Neural crest cell (in vitro differentiated cells): ENCODE results near the gene LSM14B. TPM values are rescaled to one million over a fixed set of nuclear protein-coding genes. Genes with fewer than 3 reads are reported as not detected.

Experiments used
- DNase-seq: peaks from one replicate; pipeline ENCODE4 v3.0.0; 2021; ENCODE audit warnings: low read depth, mixed read lengths, low spot score
- H3K27ac Mint-ChIP-seq: one replicate; pipeline ENCODE4 v1.8.0; 2021; ENCODE audit warnings: mild to moderate bottlenecking, mixed read lengths; ENCODE audit not compliant: unreplicated experiment
- H3K27me3 Mint-ChIP-seq: 2 replicates; pipeline ENCODE4 v1.8.0; 2021; ENCODE audit warnings: low read depth, mild to moderate bottlenecking, mixed read lengths
- H3K36me3 Mint-ChIP-seq: 2 replicates; pipeline ENCODE4 v1.8.0; 2021; ENCODE audit warnings: low read depth, mild to moderate bottlenecking, mixed read lengths
- H3K4me1 Mint-ChIP-seq: 2 replicates; pipeline ENCODE4 v1.8.0; 2021; ENCODE audit warnings: mixed read lengths
- H3K4me3 Mint-ChIP-seq: one replicate; pipeline ENCODE4 v1.8.0; 2021; ENCODE audit warnings: mild to moderate bottlenecking, mixed read lengths
- H3K9me3 Mint-ChIP-seq: 2 replicates; pipeline ENCODE4 v1.8.0; 2021; ENCODE audit warnings: mixed read lengths
- CTCF ChIP-seq: fragments of 200-600 bp; sonication (generic); conservative IDR thresholded peaks from 2 replicates; pipeline ENCODE4 v1.5.0; 2021; ENCODE audit warnings: antibody characterized with exemption, mild to moderate bottlenecking
- total RNA-seq: library from RNA; stranded (reverse); gene quantifications from 2 replicates; pipeline ENCODE4 v1.2.1, GENCODE V29; 2021

The LSM14B gene
- total RNA-seq, 1 donor from 2014 or later: 97.1 TPM

DNA sequence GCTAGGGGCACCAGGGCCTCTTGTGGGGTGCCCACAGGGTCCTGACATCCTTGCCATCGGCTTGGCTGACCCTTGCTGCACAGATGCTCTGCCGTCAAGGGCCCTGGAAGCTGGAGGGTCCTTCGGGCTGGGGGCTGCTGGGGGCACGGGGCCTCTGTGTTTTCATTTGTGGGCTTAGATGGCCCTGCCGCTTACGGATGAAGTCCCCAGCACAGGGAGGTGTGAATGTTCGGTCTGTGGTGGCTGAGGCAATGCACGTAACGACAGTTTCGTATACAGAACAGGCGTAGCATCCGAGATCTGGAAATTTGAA, 35.8 kb downstream of the LSM14B start:
- no peak for TF ChIP-seq CTCF
- DNase-seq: no peak
- no peaks in the 10 kb centered on the region for H3K27me3 Mint-ChIP-seq
- no peak overlapping the region for H3K4me3 Mint-ChIP-seq
- H3K4me1 Mint-ChIP-seq: peaks cover 7% of the 10 kb centered on the region
- H3K27ac Mint-ChIP-seq: no peak overlapping the region
- no peaks in the 10 kb centered on the region for H3K9me3 Mint-ChIP-seq
- H3K36me3 Mint-ChIP-seq: peaks cover 14% of the 10 kb centered on the region

DNA sequence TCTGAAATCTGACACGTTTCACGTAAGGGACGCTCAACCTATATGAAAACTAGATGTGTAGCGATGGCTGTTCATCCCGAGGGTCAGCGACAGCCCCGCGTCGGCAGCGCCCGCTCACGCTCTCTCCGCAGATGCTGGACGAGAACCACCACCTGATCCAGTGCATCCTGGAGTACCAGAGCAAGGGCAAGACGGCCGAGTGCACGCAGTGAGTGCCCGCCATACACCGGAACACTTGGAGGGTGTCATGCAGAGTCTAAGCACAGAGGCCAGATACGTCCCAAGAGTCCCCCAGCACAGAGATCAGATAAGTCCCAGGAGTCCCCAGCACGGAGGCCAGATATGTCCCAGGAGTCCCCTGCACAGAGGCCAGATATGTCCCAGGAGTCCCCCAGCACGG, 36.3 kb downstream of the LSM14B start:
- DNase-seq: no peak
- H3K4me3 Mint-ChIP-seq: no peak overlapping the region
- H3K9me3 Mint-ChIP-seq: no peaks in the 10 kb centered on the region
- TF ChIP-seq CTCF: no peak
- no peaks in the 10 kb centered on the region for H3K27me3 Mint-ChIP-seq
- no peak overlapping the region for H3K27ac Mint-ChIP-seq
- H3K36me3 Mint-ChIP-seq: peaks cover 12% of the 10 kb centered on the region
- peaks cover 7% of the 10 kb centered on the region for H3K4me1 Mint-ChIP-seq

- H3K9me3 Mint-ChIP-seq: no peaks in the 10 kb centered on the region
- peaks cover 7% of the 10 kb centered on the region for H3K4me1 Mint-ChIP-seq
- no peaks in the 10 kb centered on the region for H3K27me3 Mint-ChIP-seq
- H3K4me3 Mint-ChIP-seq: no peak overlapping the region
- H3K27ac Mint-ChIP-seq: no peak overlapping the region
- DNase-seq: no peak
- no peak for TF ChIP-seq CTCF
- H3K36me3 Mint-ChIP-seq: peaks cover 7% of the 10 kb centered on the region
These were observed 36.8 kb downstream of the LSM14B start for GRCh38 chr20:62159052-62159451.

GRCh38 chr20:62159839-62160238, 37.6 kb downstream of the LSM14B start:
- Mint-ChIP-seq H3K27me3 (no peaks in the 10 kb centered on the region), H3K27ac (no peak overlapping the region), H3K4me1 (peaks cover 7% of the 10 kb centered on the region), H3K36me3 (peaks cover under 1% of the 10 kb centered on the region), H3K9me3 (no peaks in the 10 kb centered on the region), H3K4me3 (no peak overlapping the region)
- DNase-seq: no peak
- no peak for TF ChIP-seq CTCF

GRCh38 chr20:62160253-62160652, 38.0 kb downstream of the LSM14B start:
- H3K27me3 Mint-ChIP-seq: no peaks in the 10 kb centered on the region
- TF ChIP-seq CTCF: no peak
- H3K36me3 Mint-ChIP-seq: no peaks in the 10 kb centered on the region

GRCh38 chr20:62160876-62161275, 38.6 kb downstream of the LSM14B start:
- H3K9me3 Mint-ChIP-seq: no peaks in the 10 kb centered on the region
- H3K27me3 Mint-ChIP-seq: no peaks in the 10 kb centered on the region
- H3K4me1 Mint-ChIP-seq: peaks cover 5% of the 10 kb centered on the region
- no peak overlapping the region for H3K27ac Mint-ChIP-seq
- H3K4me3 Mint-ChIP-seq: no peak overlapping the region
- TF ChIP-seq CTCF: no peak
- DNase-seq: no peak
- no peaks in the 10 kb centered on the region for H3K36me3 Mint-ChIP-seq

More at GRCh38 chr20:62160253-62160652, 38.0 kb downstream of the LSM14B start:
- Mint-ChIP-seq H3K27ac (no peak overlapping the region), H3K9me3 (no peaks in the 10 kb centered on the region), H3K4me1 (peaks cover 7% of the 10 kb centered on the region), H3K4me3 (no peak overlapping the region)
- DNase-seq: no peak
